ENCODE data around the gene PGS1.

PGS1 gene

DNA sequence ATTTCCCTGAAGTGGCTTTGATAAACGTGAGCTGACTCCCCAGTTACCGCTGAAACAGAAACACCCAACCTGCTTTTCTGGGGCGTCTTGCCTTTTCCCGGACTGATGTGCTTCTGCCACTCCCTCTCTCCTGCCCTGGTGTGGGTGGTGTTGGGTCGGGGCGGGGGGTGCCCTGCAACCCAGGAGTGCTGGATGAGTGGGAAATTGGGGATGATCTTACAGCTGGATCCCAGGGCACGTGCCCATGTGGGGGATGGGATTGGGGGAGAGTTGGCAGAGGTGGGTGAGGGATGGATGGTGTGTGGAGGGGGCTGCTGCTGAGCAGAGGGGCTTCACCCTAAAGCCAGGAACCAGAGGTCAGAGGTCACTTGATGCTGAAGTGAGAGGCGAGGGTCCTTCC is 28.5 kb downstream of the PGS1 start:
- TF ChIP-seq, protein P1, sequence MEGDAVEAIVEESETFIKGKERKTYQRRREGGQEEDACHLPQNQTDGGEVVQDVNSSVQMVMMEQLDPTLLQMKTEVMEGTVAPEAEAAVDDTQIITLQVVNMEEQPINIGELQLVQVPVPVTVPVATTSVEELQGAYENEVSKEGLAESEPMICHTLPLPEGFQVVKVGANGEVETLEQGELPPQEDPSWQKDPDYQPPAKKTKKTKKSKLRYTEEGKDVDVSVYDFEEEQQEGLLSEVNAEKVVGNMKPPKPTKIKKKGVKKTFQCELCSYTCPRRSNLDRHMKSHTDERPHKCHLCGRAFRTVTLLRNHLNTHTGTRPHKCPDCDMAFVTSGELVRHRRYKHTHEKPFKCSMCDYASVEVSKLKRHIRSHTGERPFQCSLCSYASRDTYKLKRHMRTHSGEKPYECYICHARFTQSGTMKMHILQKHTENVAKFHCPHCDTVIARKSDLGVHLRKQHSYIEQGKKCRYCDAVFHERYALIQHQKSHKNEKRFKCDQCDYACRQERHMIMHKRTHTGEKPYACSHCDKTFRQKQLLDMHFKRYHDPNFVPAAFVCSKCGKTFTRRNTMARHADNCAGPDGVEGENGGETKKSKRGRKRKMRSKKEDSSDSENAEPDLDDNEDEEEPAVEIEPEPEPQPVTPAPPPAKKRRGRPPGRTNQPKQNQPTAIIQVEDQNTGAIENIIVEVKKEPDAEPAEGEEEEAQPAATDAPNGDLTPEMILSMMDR (IDR thresholded peaks at IDR 0.05; ENCODE audit: control insufficient read depth, insufficient read depth, low read depth, low read length, missing control alignments), result no peak
- no peak for DNase-seq (ENCODE audit: low read depth)
- no peak overlapping the region for H3K4me3 ChIP-seq (ENCODE audit: control insufficient read depth, low read depth, low read length)

DNA sequence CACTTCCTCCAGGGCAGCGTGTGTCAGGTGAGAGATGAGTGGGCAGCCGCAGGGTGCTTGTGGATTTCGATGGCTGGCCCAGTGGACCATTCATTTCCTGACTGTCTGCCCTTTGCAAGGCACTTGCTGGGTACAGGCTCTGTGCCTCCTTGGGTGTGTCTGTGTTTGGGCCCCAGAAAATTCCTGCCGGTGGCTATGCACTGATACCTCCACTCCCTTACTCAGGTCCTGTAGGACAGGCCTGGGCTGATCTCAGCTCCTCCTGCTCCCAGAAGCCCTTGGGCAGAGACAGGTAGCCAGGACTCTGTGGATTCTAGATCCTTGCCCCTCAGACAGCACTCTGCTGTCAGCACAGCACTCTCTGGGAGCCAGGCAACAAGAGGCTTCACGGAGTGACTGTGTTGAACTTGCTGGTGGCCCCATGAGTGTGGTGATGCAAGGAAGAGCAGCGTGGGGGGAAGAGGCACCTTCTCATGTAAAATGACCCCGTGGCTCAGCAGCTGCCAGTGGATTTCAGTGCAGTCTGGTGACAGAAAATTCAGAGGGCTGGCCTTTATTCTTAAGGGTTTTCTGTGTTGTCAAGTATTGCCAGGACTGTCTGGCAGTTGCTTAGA is 29.0 kb downstream of the PGS1 start:
- DNase-seq (ENCODE audit: low read depth), result no peak
- H3K4me3 ChIP-seq (ENCODE audit: control insufficient read depth, low read depth, low read length), result no peak overlapping the region
- TF ChIP-seq, protein P1 (IDR thresholded peaks at IDR 0.05; ENCODE audit: control insufficient read depth, insufficient read depth, low read depth, low read length, missing control alignments), result no peak

DNA sequence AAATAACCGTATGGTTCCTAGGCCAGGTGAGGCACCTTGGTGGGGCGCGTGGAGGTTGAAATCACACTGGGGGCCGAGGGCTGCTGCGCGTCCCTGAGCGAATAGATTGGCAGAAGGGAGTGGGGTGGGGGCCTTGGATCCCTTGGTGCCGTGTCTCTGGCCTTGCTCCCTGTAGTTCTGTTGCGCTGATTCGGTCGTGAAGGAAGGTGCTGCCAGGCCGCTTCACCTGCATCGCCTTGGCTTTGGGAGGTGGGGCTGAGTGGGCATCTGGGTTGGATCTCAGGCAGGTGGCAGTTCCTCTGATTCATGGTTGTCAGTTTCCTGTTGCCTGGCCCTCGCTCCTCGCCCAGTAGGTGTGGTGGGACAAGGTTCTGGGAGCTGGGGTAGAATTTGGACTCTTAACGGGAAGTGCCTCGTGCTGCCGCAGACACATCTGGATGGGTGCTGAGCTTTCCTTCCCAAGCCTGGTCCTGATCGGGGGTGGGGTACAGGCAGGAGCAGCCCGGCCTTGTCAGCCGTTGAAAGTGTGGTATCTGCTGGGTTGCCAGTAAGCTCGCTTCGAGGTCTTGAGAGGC is 30.1 kb downstream of the PGS1 start:
- H3K4me3 ChIP-seq (ENCODE audit: control insufficient read depth, low read depth, low read length), result no peak overlapping the region
- TF ChIP-seq, protein P1 (IDR thresholded peaks at IDR 0.05; ENCODE audit: control insufficient read depth, insufficient read depth, low read depth, low read length, missing control alignments), result no peak
- DNase-seq (ENCODE audit: low read depth), result no peak

DNA sequence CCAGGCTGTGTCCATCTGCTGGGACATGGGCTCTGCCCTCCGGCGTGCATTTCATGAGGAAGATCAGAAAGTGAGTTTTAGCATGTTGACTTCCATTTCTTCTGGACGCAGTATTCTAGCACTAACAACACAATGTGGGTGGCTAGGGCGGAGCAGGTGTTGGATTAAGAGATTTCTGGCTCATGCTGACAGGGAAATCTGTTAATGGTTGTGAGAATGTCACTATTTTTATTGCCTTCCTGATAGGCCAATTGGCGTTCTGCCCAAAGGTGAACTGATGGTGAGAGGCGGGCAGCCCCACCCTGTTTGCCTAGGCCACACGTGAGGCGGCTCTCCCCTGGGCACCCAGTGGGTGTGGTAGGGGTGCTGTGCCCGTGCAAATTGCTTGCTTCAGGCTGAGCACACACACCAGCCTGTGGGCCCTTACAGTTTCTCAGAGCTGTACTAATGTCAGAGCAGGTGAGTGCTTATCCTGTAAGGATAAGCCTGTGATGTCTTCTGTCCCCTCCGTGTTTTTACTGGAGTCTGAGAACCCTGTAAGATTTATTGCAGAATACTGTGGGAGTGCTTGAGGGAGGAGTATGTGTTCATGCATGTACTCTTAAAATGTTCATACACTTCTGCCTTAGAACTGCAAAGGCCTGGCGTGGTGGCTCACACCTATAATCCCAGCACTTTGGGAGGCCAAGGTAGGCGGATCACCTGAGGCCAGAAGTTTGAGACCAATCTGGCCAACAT is 30.9 kb downstream of the PGS1 start:
- DNase-seq (ENCODE audit: low read depth), result no peak
- TF ChIP-seq, protein P1 (IDR thresholded peaks at IDR 0.05; ENCODE audit: control insufficient read depth, insufficient read depth, low read depth, low read length, missing control alignments), result no peak
- H3K4me3 ChIP-seq (ENCODE audit: control insufficient read depth, low read depth, low read length), result no peak overlapping the region

DNA sequence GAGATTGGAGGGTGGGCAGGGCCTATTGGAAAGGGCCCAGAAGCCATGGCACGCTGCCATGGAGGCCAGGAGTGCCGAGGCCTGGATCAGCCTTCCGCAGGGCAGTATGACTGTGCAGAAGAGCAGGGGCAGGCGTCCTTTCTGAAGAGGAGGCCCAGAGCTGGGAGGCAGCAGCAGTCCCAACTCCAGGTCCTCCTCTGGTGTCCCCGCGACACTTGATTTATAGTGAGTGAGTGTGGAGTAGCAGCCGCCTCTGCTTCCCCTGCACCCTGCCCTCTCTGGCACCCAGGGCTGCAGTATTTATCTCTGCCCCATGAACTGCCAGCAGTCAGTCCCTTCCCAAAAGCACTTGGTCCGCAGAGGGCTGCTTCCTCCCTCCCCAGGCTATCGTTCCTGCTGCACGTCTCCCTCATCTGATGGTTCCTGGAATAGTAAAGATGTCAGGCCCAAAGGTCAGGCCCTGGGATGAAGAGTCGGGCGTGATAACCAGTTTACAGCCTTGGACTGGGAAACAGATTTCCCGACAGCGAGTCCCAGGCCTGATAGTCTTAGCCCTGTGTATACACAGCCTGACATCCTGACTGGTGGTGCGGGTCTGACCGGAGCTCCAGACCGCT is 32.9 kb downstream of the PGS1 start:
- TF ChIP-seq, protein P1 (IDR thresholded peaks at IDR 0.05; ENCODE audit: control insufficient read depth, insufficient read depth, low read depth, low read length, missing control alignments), result no peak
- no peak for DNase-seq (ENCODE audit: low read depth)
- no peak overlapping the region for H3K4me3 ChIP-seq (ENCODE audit: control insufficient read depth, low read depth, low read length)

DNA sequence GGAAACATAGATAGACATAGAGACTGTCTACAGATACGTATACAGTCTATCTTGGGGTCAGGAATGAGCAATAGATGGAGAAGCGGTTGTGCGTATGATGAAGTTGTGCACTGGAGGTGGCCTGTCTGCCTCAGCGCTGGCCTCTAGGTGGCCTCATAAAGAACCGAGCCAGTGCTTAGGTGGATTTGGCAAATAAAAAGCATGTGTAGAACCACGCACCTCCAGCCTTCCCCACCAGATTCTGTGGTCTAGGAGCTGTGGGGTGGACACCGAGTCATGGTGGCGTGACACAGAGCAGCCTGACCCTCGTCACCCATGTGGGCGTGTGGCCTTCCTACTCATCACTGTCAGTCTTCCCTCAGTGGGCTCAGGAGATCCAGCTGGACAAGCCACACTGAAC is 34.0 kb downstream of the PGS1 start:
- TF ChIP-seq, protein P1 (IDR thresholded peaks at IDR 0.05; ENCODE audit: control insufficient read depth, insufficient read depth, low read depth, low read length, missing control alignments), result peak; percentile 47
- no peak for DNase-seq (ENCODE audit: low read depth)
- H3K4me3 ChIP-seq (ENCODE audit: control insufficient read depth, low read depth, low read length), result no peak overlapping the region
